Measurements from ENCODE around the gene PCDH19.

DNA sequence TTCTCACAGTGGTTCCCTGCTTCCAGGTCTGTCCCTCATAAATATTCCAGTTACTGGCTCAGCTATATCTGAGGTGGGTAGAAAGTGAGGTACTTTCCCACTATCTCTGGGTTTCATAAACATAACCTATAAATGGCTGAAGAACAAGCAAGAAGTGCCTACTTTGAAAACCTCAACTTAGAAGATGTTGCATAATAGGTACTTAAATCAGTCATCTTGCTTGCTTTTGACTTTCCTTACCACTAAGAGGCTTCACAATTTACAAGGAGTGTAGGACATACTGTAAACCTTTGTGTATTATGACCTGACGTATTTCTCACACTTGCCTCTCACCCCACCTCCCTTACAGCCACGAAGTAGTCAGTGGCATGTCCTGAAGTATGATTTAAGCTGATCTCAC is 145.9 kb downstream of the PCDH19 start:
- TF ChIP-seq GATA3 (IDR thresholded peaks at IDR 0.05; ENCODE audit: low read depth, low read length) (no peak), GATA2 (IDR thresholded peaks at IDR 0.05; ENCODE audit: low read depth, low read length) (no peak)
